Stimulated activated CD4-positive, alpha-beta T cell treated with anti-CD3 and anti-CD28 coated beads, Interleukin-12 subunit alpha, Interleukin-12 subunit beta, amount 100 ng/mL, for 24 hours (primary cell): ENCODE data around the gene STAU1.
"Not testable (repeated sequence)": the region's sequence is repeated elsewhere in the genome, so short reads cannot be mapped to it uniquely, and the experiment has no call there.

Experiments used
- DNase-seq, 2 experiments: peaks; one replicate each; pipeline ENCODE4 v3.0.0-alpha.2; 2020; ENCODE audit warnings: low read depth in 2 of 2

The STAU1 gene

GRCh38 chr20:49166534-49167449 is 21.3 kb downstream of the STAU1 start:
- DNase-seq = no peak

DNA sequence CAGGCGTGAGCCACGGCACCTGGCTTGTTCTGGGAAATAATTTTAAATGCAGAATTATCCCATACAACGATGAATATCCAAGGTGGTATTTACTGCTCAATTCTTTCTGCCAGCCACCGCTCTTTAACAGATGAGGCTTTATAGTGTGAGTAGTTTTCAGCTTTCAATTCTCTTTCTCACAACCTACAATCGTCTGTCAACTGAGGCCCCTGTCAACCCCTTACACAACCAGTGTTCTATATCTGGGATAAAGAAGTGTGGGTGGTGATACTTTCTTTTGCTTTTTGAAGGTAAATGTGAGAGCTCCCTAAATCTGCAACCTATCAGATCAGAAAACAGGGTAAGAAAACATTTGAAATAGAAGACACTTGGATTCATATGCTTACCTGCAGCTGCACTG is 22.5 kb downstream of the STAU1 start:
- DNase-seq = no peak

DNA sequence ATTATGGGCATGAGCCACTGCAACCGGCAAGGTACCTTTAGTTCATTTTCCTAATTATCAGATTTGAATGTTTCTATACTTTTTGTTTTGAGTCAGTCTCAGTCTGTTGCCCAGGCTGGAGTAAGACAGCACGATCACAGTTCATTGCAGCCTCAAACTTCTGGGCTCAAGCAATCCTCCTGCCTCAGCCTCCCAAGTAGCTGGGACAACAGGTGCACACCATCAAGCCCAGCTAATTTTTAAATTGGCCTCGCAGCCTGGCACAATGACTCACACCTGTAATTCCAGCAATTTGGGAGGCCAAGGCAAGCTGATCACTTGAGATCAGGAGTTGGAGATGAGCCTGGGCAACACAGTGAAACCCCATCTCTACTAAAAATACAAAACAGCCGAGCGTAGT is 24.4 kb downstream of the STAU1 start:
- no peak for DNase-seq

DNA sequence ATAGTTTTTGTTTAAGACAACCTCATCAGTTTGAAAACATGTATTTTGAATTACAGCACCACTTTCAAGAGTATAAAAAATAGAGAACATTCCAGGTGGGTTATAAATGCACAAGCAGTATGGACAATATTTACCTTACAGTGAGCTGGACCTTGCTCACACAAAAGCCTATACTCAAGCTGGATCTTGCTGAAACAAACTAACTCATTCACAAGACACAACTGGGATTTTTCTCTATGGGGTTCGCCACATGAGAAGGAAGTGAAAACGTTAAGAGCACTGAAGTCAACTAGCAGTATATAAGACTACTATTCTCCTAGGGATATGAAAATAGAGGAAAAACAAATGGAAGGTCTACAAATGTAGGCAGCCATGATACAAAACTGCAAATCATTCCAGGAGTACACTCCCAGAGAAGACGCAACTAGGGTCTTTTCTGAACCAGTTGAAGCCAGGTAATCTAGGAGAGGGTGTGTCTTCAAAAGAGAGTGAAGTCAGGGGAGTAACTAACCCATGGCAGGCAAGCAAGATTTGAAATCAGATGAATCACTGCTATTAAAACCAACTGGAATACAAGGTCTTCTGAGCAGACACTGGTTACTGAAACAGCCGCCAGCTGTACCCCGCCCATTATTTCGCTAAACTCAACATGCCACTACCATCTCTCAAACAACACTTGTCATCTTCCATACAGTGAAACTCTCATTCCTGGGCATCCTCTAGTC is 26.5 kb downstream of the STAU1 start:
- DNase-seq = no peak

DNA sequence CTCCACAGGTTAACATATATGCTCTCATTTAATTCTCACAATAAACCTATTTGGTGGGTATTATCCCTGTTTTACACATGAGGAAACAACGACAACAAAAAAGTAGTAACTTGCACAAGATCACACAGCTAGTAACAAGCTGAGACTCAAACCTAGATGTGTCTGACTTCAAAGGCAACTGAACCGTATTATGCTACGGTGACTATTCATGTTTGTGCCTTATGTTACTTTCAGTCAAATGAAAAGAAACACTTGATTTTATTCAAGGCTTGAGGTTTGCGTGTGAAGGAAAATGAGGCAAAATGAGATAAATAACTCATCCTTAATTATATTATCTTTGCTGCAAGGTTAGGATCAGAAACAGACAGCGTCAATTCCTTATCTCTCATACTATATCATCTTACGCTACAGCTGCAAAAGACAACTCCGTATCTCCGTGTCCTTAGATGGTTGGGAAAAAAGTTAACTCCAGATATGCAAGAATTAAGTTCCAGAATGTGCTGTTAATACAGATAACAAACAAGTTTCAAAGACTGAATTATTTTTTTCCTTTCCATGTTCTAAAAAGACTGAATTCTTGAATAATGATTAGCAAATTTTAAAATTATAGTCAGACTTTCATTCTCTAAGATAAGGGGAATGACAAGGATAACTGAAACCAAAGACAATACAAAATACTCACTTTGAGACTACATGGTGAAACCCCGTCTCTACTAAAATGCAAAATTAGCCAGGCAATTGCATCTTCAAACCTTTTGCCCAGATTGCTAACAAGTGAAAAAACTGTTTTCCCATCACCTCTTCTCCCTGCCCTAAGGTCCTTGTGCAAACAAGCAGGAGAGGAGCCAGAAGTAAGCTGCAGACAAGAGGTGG is 27.8 kb downstream of the STAU1 start:
- DNase-seq = no peak

GRCh38 chr20:49157146-49157545 is 31.0 kb downstream of the STAU1 start:
- DNase-seq = no peak

- DNase-seq = no peak
Observed at GRCh38 chr20:49156481-49156880, 31.7 kb downstream of the STAU1 start.

DNA sequence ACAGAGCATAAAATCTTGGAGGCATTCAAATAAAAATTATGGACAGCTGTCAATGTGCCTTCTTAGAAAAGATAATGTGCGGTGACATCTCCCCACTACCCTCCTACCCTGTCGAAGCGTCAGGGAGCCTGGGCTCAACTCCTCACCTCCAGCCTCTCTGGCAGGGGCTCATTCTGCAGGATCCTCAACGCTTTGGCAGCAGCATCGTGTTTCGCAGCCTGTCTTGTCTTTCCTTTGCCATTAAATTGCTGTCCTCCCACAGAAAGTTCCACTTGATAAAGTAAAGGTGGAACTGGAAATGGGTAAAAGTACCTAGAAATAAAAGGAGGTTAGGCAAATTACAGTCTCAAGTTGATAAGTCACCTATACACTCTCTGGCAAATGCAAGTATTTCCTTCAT is 36.7 kb downstream of the STAU1 start:
- DNase-seq = no peak

- no peak for DNase-seq
Observed at GRCh38 chr20:49149281-49150045, 38.7 kb downstream of the STAU1 start.

DNA sequence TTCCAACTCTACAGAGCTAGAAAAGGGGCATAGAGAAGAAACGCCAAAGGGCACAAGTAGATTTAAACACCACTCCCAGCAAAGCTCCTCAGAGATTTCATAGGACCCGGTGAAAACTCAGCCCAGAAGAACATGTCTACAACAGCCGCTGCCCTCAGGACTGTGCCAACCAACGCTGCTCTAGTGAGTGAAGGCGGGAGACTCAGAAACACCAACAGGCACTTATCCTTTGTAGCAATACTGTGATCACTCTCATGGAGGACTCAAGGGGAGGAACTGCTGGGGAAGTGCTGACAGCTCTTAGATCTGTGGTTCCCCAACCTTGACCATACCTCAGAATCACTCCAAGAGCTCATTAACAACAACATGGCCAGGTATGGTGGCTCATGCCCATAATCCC is 39.5 kb downstream of the STAU1 start:
- DNase-seq = no peak

DNA sequence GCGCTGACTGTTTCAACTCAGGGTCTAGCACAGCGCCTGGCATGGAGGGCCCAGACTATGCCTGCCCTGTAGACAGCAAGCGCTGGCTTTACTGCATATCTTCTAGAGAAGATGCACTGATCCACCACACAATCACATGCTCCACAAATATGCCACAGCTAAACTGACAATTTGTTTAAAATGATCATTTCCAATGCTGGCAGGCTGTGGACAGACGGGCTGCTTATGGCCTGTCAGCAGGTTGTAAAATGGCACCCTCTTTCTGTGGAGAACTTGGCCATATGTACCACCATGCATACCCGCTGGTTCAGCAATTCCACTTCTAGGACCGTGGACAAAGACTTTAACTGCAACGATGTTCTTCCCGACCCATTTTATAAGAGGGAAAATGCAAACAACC is 40.8 kb downstream of the STAU1 start:
- DNase-seq = no peak

DNA sequence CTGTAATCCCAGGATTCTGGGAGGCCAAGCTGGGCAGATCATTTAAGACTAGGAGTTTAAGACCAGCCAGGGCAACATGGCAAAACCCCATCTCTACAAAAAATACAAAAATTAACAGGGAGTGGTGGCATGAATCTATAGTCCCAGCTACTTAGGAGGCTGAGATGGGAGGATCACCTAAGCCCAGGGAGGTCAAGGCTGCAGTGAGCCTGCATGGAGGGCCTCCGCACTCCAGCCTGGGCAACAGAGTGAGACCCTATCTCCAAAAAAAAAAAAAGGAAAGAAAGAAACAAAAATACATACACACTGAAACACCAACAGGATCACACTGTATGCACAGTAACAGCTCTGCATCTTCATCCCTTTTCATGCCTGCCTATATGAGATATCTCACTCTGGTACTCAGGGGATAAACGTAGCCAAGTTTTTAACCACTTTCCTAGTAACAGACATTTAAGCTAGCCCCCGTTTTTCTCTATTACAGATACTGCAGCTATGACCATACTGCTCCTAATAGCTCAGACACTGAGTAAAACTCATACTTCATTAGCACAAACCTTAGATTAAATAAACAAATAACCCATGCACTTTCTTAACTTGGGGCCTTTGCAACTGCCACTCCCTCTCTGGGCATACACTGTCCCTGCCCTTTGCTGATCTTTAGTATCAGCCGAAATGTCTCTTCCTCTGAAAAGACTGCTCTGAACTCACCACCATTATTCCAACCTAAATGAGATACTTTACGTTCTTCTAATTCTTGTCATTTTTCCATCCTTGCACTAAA is 41.5 kb downstream of the STAU1 start:
- no peak for DNase-seq

DNA sequence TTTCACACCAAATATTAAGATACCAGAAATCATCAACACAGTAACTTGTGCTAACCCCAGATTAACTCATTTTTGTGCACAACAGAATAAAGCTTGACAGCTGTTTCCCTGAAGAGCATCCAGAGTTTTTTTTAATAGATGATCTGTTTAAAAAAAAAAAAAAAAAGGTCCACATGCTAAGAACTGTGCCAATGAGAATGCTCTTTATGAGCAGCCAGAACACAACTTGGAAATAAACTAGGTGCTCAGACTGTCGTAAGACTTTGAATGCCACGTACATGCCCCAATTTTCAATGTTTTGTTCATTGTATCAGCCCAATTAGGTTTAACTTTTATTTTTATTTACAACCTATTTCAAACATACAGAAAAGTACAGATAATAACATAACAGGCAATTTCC is 47.3 kb downstream of the STAU1 start:
- DNase-seq = no peak

DNA sequence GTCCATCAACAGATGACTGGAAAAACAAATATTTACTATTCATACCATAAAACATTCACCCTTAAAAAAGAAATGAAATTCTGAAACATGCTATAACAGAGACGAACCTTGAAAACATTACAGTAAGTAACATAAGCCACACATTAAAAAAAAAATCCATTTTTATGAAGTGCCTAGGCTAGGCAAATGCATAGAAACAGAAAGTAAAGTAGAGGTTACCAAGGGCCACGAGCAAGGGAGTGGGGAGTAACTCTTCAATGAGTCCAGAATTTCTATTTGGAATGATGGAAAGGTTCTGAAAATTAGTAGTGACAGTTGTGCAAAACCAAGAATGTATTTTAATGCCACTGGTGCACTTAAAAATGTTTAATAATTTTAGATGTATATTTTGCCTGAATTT is 47.7 kb downstream of the STAU1 start:
- no peak for DNase-seq

GRCh38 chr20:49138431-49138830 is 49.7 kb downstream of the STAU1 start:
- DNase-seq = no peak

DNA sequence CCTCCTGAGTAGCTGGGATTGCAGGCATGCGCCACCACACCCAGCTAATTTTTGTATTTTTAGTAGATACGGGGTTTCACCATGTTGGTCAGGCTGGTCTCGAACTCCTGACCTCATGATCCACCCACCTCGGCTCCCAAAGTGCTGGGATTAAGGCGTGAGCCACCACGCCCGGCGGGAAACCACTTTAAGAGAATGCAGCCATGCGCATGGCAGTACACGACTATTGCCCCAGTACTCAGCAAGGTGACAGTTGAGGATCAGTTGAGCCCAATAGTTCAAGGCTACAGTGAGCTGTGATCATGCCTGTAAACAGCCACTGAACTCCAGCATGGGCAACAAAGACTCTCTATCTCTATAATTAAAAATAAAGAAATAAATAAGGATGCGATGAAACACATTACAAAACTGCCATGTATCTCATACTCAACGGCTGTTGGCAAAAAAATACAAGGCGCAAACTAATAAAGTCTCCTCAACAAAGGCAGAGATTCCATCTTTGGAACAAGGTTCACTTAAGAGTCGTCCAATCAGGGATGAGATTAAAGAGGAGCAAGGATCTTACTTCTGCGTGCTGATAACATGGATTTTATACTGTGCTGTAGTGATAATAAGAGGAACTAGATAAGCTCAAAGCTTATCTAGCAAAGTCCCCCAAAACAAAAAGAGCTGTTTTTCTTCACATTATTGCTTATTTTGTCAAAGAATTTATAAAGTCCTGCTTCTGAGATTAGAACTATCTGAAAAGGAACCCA is 51.1 kb downstream of the STAU1 start:
- DNase-seq = no peak

GRCh38 chr20:49134797-49135196 is 53.3 kb downstream of the STAU1 start:
- not testable (repeated sequence) for DNase-seq

DNA sequence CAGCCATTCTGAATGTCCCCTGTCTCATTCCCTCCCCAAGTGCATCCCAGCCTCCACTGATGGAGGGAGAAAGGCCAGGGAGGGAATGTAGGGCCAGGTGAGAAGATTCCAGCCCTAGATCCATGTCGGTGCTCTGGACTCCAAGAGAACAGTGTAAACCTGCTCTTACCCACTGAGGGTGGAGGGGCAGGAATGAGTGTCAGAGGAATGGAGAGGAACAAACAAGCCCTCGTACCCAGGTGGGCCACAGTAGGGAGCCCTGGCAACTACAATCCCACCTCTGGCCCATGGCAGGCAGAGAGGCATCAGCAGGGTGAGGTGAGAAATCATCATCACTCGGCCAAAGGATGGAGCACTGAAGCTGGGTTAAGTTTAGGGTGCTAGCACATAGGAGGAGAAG is 54.6 kb downstream of the STAU1 start:
- no peak for DNase-seq

GRCh38 chr20:49132995-49133478 is 55.1 kb downstream of the STAU1 start:
- DNase-seq = no peak

GRCh38 chr20:49123982-49124381 is 64.2 kb downstream of the STAU1 start:
- DNase-seq = no peak
